Body of pancreas (tissue), 4 donors: ENCODE data around the gene CEND1.
A peak's percentile ranks its signal among the peaks of the same experiment; 100 is the strongest.

ENCODE experiments used
- POLR2A ChIP-seq, 3 donors: fragments of 450-650 bp; IDR thresholded peaks; one replicate each; pipeline ENCODE4 v1.6.1; 2016; ENCODE audit warnings: antibody characterized with exemption in 3 of 3, mild to moderate bottlenecking in 2 of 3
- TF ChIP-seq, protein P1 (sequence below), 7 experiments: fragments of 450-650 bp in 4 of 7; fragments of 200-600 bp in 3 of 7; sonication (generic) in 3 of 7; IDR thresholded peaks; one replicate each; pipeline ENCODE4 v1.5.1; 2016 to 2019; ENCODE audit warnings: antibody characterized with exemption in 7 of 7

DNA sequence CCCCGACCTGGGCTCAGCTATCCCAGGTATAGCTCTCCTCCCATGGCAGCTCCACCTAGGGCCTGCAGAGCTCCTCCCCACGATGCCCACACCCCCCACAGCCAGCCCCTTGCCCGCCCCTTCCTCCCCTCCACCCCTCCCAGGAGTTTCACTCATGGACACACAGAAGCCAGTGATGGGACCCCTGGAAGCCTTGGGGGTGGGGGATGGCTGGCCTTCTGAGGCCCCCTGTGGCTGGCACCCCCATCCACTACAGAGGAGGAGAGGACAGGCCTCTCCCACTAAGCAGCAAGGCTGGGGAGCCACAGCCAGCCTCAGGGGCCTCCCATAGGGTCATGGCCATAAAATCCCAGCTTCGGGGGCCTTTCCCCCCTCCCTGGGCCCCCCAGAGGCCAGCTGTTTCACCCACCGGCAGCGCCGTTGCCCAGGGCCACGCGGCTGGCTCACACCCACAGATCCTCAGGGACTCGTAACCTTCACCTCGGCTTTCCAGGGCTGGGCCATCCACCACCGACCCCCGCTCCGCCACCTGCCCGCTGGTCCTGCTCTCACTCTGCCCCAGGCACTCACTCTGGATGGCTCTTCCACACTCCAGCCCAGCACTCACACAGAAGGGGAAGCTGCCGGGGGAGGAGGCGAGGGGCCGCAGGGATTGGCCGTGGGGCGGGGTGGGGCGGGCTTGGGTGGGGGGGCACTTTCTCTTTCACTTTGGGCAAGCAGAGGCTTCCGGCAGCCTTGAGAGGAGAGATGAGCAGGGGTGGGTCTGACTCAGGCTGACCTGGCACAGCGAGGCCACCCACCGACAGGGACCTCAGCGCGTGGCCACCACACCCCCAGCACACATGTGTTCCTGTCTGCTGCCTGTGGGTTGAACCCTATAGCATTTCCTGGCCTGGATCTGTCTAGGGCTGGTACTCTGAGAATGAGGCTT lies 6.0 kb upstream of the CEND1 start:
- TF ChIP-seq, protein P1, sequence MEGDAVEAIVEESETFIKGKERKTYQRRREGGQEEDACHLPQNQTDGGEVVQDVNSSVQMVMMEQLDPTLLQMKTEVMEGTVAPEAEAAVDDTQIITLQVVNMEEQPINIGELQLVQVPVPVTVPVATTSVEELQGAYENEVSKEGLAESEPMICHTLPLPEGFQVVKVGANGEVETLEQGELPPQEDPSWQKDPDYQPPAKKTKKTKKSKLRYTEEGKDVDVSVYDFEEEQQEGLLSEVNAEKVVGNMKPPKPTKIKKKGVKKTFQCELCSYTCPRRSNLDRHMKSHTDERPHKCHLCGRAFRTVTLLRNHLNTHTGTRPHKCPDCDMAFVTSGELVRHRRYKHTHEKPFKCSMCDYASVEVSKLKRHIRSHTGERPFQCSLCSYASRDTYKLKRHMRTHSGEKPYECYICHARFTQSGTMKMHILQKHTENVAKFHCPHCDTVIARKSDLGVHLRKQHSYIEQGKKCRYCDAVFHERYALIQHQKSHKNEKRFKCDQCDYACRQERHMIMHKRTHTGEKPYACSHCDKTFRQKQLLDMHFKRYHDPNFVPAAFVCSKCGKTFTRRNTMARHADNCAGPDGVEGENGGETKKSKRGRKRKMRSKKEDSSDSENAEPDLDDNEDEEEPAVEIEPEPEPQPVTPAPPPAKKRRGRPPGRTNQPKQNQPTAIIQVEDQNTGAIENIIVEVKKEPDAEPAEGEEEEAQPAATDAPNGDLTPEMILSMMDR (IDR thresholded peaks at IDR 0.05) = no peak
- peak; percentile 60 to 89 (median 76) for TF ChIP-seq POLR2A (IDR thresholded peaks at IDR 0.05)
